HCT116 (cell line): ENCODE results near the gene PDE10A.

Source experiments
- ELF1 ChIP-seq: IDR thresholded peaks from 2 replicates; pipeline ENCODE4 v1.6.1; 2012; ENCODE audit warnings: low read depth, borderline replicate concordance
- EZH2 ChIP-seq: fragments of 200-600 bp; sonication (generic); IDR thresholded peaks from 2 replicates; pipeline ENCODE4 v1.6.1; 2017; ENCODE audit warnings: antibody characterized with exemption, mixed run types
- FOSL1 ChIP-seq: IDR thresholded peaks from 2 replicates; pipeline ENCODE4 v1.6.1; 2012; ENCODE audit warnings: low read depth
- POLR2A ChIP-seq: IDR thresholded peaks from 2 replicates; pipeline ENCODE4 v1.7.0; 2011; ENCODE audit warnings: borderline replicate concordance; ENCODE audit not compliant: insufficient read depth, insufficient read length; ENCODE audit errors: extremely low read depth
- POLR2AphosphoS5 ChIP-seq: IDR thresholded peaks from 2 replicates; pipeline ENCODE4 v1.6.1; 2011; ENCODE audit warnings: mild to moderate bottlenecking, low read depth, low read length, moderate library complexity
- ZNF274 ChIP-seq: fragments of 200-500 bp; sonication (Bioruptor generic); IDR thresholded peaks from 2 replicates; pipeline ENCODE4 v1.6.1; 2014; ENCODE audit warnings: mild to moderate bottlenecking, low read depth, low read length, inconsistent platforms
- TF ChIP-seq, protein P1 (sequence below), 3 experiments: fragments of 200-600 bp in 1 of 3; sonication (generic) in 1 of 3; IDR thresholded peaks in 2 of 3; conservative IDR thresholded peaks in 1 of 3; 2 replicates each; pipeline ENCODE4 v1.5.1; 2012 to 2017; ENCODE audit warnings: low read depth in 2 of 3, low read length in 2 of 3, antibody characterized with exemption in 1 of 3, borderline replicate concordance in 1 of 3, control low read depth in 1 of 3, mild to moderate bottlenecking in 1 of 3, mixed read lengths in 1 of 3, mixed run types in 1 of 3, moderate library complexity in 1 of 3; ENCODE audit not compliant: insufficient read depth in 1 of 3

DNA sequence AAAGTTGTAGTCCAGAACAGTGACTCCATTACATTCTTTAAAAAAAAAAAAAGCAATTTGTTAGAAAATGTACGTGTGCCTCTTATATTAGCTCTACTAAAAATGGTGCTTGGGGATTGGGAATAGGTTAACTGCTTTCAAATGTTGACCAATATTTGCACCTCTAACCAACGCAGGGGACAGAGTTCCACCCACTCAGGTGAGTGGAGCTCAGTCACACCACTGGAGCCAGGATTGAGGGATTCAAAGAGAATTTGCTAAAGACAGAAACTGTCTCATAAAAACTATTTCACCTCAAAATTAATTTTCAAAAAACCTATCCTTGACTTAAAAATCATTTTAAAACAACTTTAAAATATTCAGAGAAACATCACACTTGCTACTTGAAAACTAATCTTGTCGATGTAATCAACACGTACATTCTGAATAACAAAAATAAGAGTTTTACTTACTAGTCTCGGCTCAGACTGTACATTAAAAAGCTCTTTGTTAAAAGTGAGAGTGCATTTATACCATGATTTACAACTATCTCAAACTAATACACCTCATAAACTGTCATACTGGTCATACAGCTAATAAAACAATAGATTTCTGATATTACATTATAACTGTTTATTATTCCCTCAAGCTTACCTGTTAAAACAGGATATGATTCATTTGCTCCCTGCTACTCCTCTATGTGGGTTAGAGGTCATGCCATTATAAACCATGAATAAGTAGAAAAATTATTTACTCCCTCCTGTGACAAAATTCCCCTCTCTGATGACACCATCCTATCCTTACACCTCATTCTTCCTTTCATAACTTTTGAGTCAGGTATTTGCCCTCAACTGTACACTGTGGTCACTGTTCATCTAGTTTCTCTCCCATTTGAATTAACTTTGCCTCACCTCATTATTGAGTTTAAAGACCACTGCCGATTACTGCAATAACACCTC, 88.6 kb downstream of the PDE10A start:
- TF ChIP-seq POLR2A, result no peak
- TF ChIP-seq, protein P1, sequence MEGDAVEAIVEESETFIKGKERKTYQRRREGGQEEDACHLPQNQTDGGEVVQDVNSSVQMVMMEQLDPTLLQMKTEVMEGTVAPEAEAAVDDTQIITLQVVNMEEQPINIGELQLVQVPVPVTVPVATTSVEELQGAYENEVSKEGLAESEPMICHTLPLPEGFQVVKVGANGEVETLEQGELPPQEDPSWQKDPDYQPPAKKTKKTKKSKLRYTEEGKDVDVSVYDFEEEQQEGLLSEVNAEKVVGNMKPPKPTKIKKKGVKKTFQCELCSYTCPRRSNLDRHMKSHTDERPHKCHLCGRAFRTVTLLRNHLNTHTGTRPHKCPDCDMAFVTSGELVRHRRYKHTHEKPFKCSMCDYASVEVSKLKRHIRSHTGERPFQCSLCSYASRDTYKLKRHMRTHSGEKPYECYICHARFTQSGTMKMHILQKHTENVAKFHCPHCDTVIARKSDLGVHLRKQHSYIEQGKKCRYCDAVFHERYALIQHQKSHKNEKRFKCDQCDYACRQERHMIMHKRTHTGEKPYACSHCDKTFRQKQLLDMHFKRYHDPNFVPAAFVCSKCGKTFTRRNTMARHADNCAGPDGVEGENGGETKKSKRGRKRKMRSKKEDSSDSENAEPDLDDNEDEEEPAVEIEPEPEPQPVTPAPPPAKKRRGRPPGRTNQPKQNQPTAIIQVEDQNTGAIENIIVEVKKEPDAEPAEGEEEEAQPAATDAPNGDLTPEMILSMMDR (IDR thresholded peaks at IDR 0.05 in 2 of 3, conservative IDR thresholded peaks at IDR 0.05 in 1 of 3; ENCODE audit: borderline replicate concordance in 1 of 3, insufficient read depth in 1 of 3, low read depth in 2 of 3, low read length in 2 of 3), result no peak
- no peak for TF ChIP-seq POLR2AphosphoS5
- no peak for TF ChIP-seq ZNF274
- no peak for TF ChIP-seq ELF1
- TF ChIP-seq EZH2, result no peak
- peak; percentile 75 for TF ChIP-seq FOSL1
